K562 (cell line): Measurements from ENCODE around the gene ANKRD10. TPM values are rescaled to one million over a fixed set of nuclear protein-coding genes. Genes with fewer than 3 reads are reported as not detected.

ENCODE experiments used
- ATAC-seq: fragments of 200-7000 bp; cut with Tn5 transposase; 3 replicates; pipeline ENCODE4 v1.9.1; 2020; ENCODE audit warnings: moderate library complexity
- BruUV-seq: library from RNA; stranded (reverse); fragments of 400-500 nt; replicated peaks from 2 replicates; lab custom pipeline; 2021; lab: Mats Ljungman, UMichigan
- CTCF ChIA-PET: fragments of 300-600 bp; formaldehyde crosslinking; extraction: SDS; loops from one replicate; lab custom pipeline; 2021; ENCODE audit warnings: low intra/inter-chr PET ratio; lab: Yijun Ruan, JAX
- POLR2A ChIA-PET: fragments of 300-600, 350-650 bp; sonication (Branson Sonifier 250); formaldehyde crosslinking; extraction: SDS; loops from one replicate; lab custom pipeline; 2021; ENCODE audit warnings: antibody characterized with exemption, inconsistent platforms; lab: Yijun Ruan, JAX
- DNase-seq, 4 experiments: peaks; one replicate each; pipeline versions ENCODE4 v3.0.0 to v3.0.0-alpha.2; 2011 to 2018; ENCODE audit warnings: low spot score in 3 of 4, mixed read lengths in 3 of 4; ENCODE audit errors: extremely low read depth in 1 of 4
- FAIRE-seq: peaks from 2 replicates; lab custom pipeline; 2011; peaks lifted over from hg19 to GRCh38; lab: Jason Lieb, UNC
- H2AFZ ChIP-seq: 2 replicates; pipeline ENCODE4 v1.6.0; 2011; ENCODE audit warnings: low read depth, low read length, control low read depth, inconsistent platforms
- H3K27ac ChIP-seq: fragments of 200-600 bp; 3 replicates; pipeline ENCODE4 v1.8.0; 2011; ENCODE audit warnings: low read depth, mild to moderate bottlenecking, control low read depth, inconsistent platforms, low read length, moderate library complexity, mixed read lengths; ENCODE audit errors: extremely low read depth
- H3K27me3 ChIP-seq, 2 experiments: fragments of 300-600 bp in 1 of 2; 2 replicates in 1 of 2; 3 replicates in 1 of 2; pipeline versions ENCODE4 v1.6.0 to v1.8.0; 2011; ENCODE audit warnings: inconsistent platforms in 2 of 2, low read length in 2 of 2, mild to moderate bottlenecking in 1 of 2, mixed read lengths in 1 of 2, moderate library complexity in 1 of 2; ENCODE audit not compliant: control insufficient read depth in 2 of 2, insufficient read depth in 2 of 2
- H3K36me3 ChIP-seq: fragments of 300-600 bp; 3 replicates; pipeline ENCODE4 v1.8.0; 2011; ENCODE audit warnings: mild to moderate bottlenecking, low read length, inconsistent platforms; ENCODE audit not compliant: control insufficient read depth, insufficient read depth
- H3K4me1 ChIP-seq, 2 experiments: fragments of 200-600 bp in 1 of 2; replicated peaks in 1 of 2; 2 replicates in 1 of 2; 3 replicates in 1 of 2; pipeline versions ENCODE4 v1.5.1 to v1.8.0; 2011; ENCODE audit warnings: inconsistent platforms in 2 of 2, low read length in 2 of 2, mild to moderate bottlenecking in 1 of 2, mixed read lengths in 1 of 2, moderate library complexity in 1 of 2; ENCODE audit not compliant: control insufficient read depth in 2 of 2, insufficient read depth in 2 of 2
- H3K4me2 ChIP-seq: 2 replicates; pipeline ENCODE4 v1.6.1; 2011; ENCODE audit warnings: low read length, control low read depth, inconsistent platforms, mixed read lengths; ENCODE audit not compliant: insufficient read depth
- H3K4me3 ChIP-seq: fragments of 200-600 bp; sonication (generic), shearing (Covaris generic); 2 replicates; pipeline ENCODE4 v1.5.1; 2016; ENCODE audit warnings: control low read depth, inconsistent platforms
- H3K79me2 ChIP-seq: fragments of 200-600 bp; 3 replicates; pipeline ENCODE4 v1.8.0; 2011; ENCODE audit warnings: low read length, inconsistent platforms; ENCODE audit not compliant: control insufficient read depth, insufficient read depth
- H3K9ac ChIP-seq, 2 experiments: 2 replicates each; pipeline versions ENCODE4 v1.6.0 to v1.6.1; 2011; ENCODE audit warnings: low read depth in 2 of 2, low read length in 2 of 2, control low read depth in 1 of 2, inconsistent platforms in 1 of 2, mild to moderate bottlenecking in 1 of 2, mixed read lengths in 1 of 2; ENCODE audit not compliant: insufficient read depth in 1 of 2
- H3K9me1 ChIP-seq: one replicate; pipeline ENCODE4 v1.6.0; 2011; ENCODE audit warnings: inconsistent platforms, mild to moderate bottlenecking, low read length, moderate library complexity; ENCODE audit not compliant: control insufficient read depth, insufficient read depth
- H3K9me3 ChIP-seq: replicated peaks from 2 replicates; pipeline ENCODE4 v1.5.1; 2011; ENCODE audit warnings: low read depth, low read length, inconsistent platforms; ENCODE audit not compliant: control insufficient read depth, insufficient read depth
- H4K20me1 ChIP-seq: replicated peaks from 2 replicates; pipeline ENCODE4 v1.6.1; 2011; ENCODE audit warnings: low read length, inconsistent platforms, mixed read lengths; ENCODE audit not compliant: control insufficient read depth, insufficient read depth
- HCFC1 ChIP-seq: IDR thresholded peaks from 2 replicates; pipeline ENCODE4 v1.6.1; 2012; ENCODE audit warnings: low read depth, low read length, improper control_type of control experiment
- MCM2 ChIP-seq: fragments of 450-650 bp; IDR thresholded peaks from 2 replicates; pipeline ENCODE4 v1.6.1; 2017; ENCODE audit warnings: low read depth, mild to moderate bottlenecking
- NFE2L1 ChIP-seq: fragments of 450-650 bp; IDR thresholded peaks from 2 replicates; pipeline ENCODE4 v1.6.1; 2016; ENCODE audit warnings: missing genetic modification characterization, low read depth, mild to moderate bottlenecking, missing compliant biosample characterization, moderate library complexity, borderline replicate concordance
- RBM14 ChIP-seq: fragments of 200-400 bp; formaldehyde crosslinking; IDR thresholded peaks from 2 replicates; pipeline ENCODE4 v1.6.1; 2018; ENCODE audit warnings: low read depth, mild to moderate bottlenecking, low read length, moderate library complexity, borderline replicate concordance; ENCODE audit not compliant: insufficient read depth
- SRSF7 ChIP-seq: fragments of 200-400 bp; formaldehyde crosslinking; optimal IDR thresholded peaks from 2 replicates; pipeline ENCODE3; 2017; ENCODE audit warnings: mild to moderate bottlenecking, low read depth, low read length
- ZNF512 ChIP-seq: IDR thresholded peaks from 2 replicates; pipeline ENCODE4 v1.6.1; 2016; ENCODE audit warnings: missing genetic modification characterization, missing compliant biosample characterization
- WGBS: fragments of 100-300 bp; shearing (Covaris generic); methylation state at CpG from one replicate; pipeline ENCODE4 v1.1.6; 2016; ENCODE audit warnings: low coverage, mixed read lengths; ENCODE audit not compliant: insufficient coverage; ENCODE audit errors: missing lambda C conversion rate; 5-methylcytosine and 5-hydroxymethylcytosine counted together
- in situ Hi-C: fragments of 300-500 bp; cut with MboI; formaldehyde crosslinking; loops from 4 replicates; pipeline ENCODE4 v1.15.0; 2018; ENCODE audit warnings: inconsistent platforms, mixed read lengths
- intact Hi-C: fragments of 100-400 bp; cut with micrococcal nuclease; formaldehyde crosslinking; loops from 2 replicates; pipeline ENCODE4 v1.14.2; 2022
- polyA plus RNA-seq, 8 experiments: library from polyadenylated mRNA; depleted of rRNA in 4 of 8; stranded (reverse) in 5 of 8; unstranded in 3 of 8; fragments of >200 nt; fragmentation: Nextera tagmentation in 2 of 8; fragmentation: Illumina TruSeq in 1 of 8; extraction: Ambion mirVana in 2 of 8; extraction: Trizol in 1 of 8; gene quantifications; 2 replicates each; pipeline versions ENCODE4 v1.2.1 to v1.2.3, GENCODE V29; 2011 to 2014; ENCODE audit warnings: inconsistent platforms in 1 of 8, missing spikeins in 1 of 8
- total RNA-seq, 7 experiments: library from RNA; depleted of rRNA in 6 of 7; stranded (reverse); fragments of >200 nt in 6 of 7; fragmentation: Illumina TruSeq in 2 of 7; extraction: Trizol in 2 of 7; gene quantifications; 2 replicates each; pipeline versions ENCODE4 v1.2.1 to v1.2.3, GENCODE V29; 2011 to 2021; ENCODE audit warnings: low replicate concordance in 1 of 7
- TF ChIP-seq, protein P1 (sequence below): fragments of 250-450 bp; sonication (Bioruptor Pico); IDR thresholded peaks from 2 replicates; pipeline ENCODE4 v1.4.0; 2020; ENCODE audit warnings: mild to moderate bottlenecking, moderate library complexity
- TF ChIP-seq, protein P2 (sequence below): fragments of 450-650 bp; formaldehyde crosslinking; IDR thresholded peaks from 2 replicates; pipeline ENCODE4 v1.4.0; 2020; ENCODE audit warnings: mild to moderate bottlenecking, moderate library complexity
- TF ChIP-seq, protein P3 (sequence below): sonication (generic); formaldehyde crosslinking; IDR thresholded peaks from 2 replicates; pipeline ENCODE4 v1.8.0; 2023; ENCODE audit warnings: mild to moderate bottlenecking, missing genetic modification reagents

The ANKRD10 gene
- total and polyA plus RNA-seq, 9 of the 15 experiments (the other 6 are each of a cell fraction or from before 2014, with no cell fraction given) = 21.7 to 183 (median 45.0) TPM

- TF ChIP-seq ZNF512 (no peak), NFE2L1 (tag) (no peak)
- TF ChIP-seq, all 486 proteins: peak for 0
Measured at GRCh38 chr13:110912651-110913051, 2.2 kb downstream of the ANKRD10 start (continued).

GRCh38 chr13:110911880-110912279 is 3.0 kb downstream of the ANKRD10 start:
- 67% methylated on average over 2 of the region's 2 CpGs for WGBS
- H3K9ac ChIP-seq = peak overlapping the region; percentile 14 to 88; a peak in 2 of 4 replicates
- peak overlapping the region; percentile 92; the same call in 1 of the 2 replicates for H3K4me3 ChIP-seq
- H3K27me3 ChIP-seq = no peaks in the 10 kb centered on the region
- H3K4me2 ChIP-seq = peak overlapping the region; percentile 80
- H3K4me1 ChIP-seq = peaks cover 4 to 20% of the 10 kb centered on the region in 2 experiments; a peak in 4 of 5 replicates
- H3K36me3 ChIP-seq = peaks cover 48% of the 10 kb centered on the region
- H3K79me2 ChIP-seq = peaks cover 85% of the 10 kb centered on the region
- ATAC-seq (no peak), FAIRE-seq (no peak), DNase-seq (no peak)
- H3K9me3 ChIP-seq = no peaks in the 10 kb centered on the region
- ChIA-PET POLR2A (interaction anchor here (0.6 to 2.8 kb wide), 2 partner anchors 11 to 551 kb away, joined by 3 to 9 read pairs; no protein-coding TSS in a partner anchor), CTCF (no interaction called here)
- intact Hi-C loops = loop anchor here (10.0 kb wide), 1 partner anchor 457 kb away; no protein-coding TSS in a partner anchor
- in situ Hi-C loops = no loop called here
- no peak overlapping the region; the same call in 2 of the 3 replicates for H3K27ac ChIP-seq
- no peak overlapping the region for H2AFZ ChIP-seq
- no peaks in the 10 kb centered on the region for H3K9me1 ChIP-seq
- BruUV-seq = no TSS peak
- H4K20me1 ChIP-seq = peaks cover 30% of the 10 kb centered on the region
- TF ChIP-seq, protein P1, sequence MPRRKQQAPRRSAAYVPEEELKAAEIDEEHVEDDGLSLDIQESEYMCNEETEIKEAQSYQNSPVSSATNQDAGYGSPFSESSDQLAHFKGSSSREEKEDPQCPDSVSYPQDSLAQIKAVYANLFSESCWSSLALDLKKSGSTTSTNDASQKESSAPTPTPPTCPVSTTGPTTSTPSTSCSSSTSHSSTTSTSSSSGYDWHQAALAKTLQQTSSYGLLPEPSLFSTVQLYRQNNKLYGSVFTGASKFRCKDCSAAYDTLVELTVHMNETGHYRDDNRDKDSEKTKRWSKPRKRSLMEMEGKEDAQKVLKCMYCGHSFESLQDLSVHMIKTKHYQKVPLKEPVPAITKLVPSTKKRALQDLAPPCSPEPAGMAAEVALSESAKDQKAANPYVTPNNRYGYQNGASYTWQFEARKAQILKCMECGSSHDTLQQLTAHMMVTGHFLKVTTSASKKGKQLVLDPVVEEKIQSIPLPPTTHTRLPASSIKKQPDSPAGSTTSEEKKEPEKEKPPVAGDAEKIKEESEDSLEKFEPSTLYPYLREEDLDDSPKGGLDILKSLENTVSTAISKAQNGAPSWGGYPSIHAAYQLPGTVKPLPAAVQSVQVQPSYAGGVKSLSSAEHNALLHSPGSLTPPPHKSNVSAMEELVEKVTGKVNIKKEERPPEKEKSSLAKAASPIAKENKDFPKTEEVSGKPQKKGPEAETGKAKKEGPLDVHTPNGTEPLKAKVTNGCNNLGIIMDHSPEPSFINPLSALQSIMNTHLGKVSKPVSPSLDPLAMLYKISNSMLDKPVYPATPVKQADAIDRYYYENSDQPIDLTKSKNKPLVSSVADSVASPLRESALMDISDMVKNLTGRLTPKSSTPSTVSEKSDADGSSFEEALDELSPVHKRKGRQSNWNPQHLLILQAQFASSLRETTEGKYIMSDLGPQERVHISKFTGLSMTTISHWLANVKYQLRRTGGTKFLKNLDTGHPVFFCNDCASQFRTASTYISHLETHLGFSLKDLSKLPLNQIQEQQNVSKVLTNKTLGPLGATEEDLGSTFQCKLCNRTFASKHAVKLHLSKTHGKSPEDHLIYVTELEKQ (CRISPR knock-in tag) = no peak
- TF ChIP-seq MCM2 = no peak
- TF ChIP-seq, protein P2, sequence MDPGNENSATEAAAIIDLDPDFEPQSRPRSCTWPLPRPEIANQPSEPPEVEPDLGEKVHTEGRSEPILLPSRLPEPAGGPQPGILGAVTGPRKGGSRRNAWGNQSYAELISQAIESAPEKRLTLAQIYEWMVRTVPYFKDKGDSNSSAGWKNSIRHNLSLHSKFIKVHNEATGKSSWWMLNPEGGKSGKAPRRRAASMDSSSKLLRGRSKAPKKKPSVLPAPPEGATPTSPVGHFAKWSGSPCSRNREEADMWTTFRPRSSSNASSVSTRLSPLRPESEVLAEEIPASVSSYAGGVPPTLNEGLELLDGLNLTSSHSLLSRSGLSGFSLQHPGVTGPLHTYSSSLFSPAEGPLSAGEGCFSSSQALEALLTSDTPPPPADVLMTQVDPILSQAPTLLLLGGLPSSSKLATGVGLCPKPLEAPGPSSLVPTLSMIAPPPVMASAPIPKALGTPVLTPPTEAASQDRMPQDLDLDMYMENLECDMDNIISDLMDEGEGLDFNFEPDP (CRISPR knock-in tag) = no peak
- TF ChIP-seq RBM14 = no peak
- no peak for TF ChIP-seq HCFC1
- no peak for TF ChIP-seq SRSF7
- TF ChIP-seq, protein P3, sequence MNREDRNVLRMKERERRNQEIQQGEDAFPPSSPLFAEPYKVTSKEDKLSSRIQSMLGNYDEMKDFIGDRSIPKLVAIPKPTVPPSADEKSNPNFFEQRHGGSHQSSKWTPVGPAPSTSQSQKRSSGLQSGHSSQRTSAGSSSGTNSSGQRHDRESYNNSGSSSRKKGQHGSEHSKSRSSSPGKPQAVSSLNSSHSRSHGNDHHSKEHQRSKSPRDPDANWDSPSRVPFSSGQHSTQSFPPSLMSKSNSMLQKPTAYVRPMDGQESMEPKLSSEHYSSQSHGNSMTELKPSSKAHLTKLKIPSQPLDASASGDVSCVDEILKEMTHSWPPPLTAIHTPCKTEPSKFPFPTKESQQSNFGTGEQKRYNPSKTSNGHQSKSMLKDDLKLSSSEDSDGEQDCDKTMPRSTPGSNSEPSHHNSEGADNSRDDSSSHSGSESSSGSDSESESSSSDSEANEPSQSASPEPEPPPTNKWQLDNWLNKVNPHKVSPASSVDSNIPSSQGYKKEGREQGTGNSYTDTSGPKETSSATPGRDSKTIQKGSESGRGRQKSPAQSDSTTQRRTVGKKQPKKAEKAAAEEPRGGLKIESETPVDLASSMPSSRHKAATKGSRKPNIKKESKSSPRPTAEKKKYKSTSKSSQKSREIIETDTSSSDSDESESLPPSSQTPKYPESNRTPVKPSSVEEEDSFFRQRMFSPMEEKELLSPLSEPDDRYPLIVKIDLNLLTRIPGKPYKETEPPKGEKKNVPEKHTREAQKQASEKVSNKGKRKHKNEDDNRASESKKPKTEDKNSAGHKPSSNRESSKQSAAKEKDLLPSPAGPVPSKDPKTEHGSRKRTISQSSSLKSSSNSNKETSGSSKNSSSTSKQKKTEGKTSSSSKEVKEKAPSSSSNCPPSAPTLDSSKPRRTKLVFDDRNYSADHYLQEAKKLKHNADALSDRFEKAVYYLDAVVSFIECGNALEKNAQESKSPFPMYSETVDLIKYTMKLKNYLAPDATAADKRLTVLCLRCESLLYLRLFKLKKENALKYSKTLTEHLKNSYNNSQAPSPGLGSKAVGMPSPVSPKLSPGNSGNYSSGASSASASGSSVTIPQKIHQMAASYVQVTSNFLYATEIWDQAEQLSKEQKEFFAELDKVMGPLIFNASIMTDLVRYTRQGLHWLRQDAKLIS (CRISPR knock-in tag) = no peak
